ENCODE results near the gene CCNB2. TPM values are rescaled to one million over a fixed set of nuclear protein-coding genes. Genes with fewer than 3 reads are reported as not detected.

CCNB2 gene
- total RNA-seq, 1 experiment from 2014 or later = 86.4 TPM

- Mint-ChIP-seq H3K27me3 (ENCODE audit: unreplicated experiment) (no peaks in the 10 kb centered on the region), H3K27ac (ENCODE audit: unreplicated experiment) (peak overlapping the region; percentile 77), H3K4me3 (ENCODE audit: low read depth, unreplicated experiment) (no peak overlapping the region), H3K4me1 (ENCODE audit: low read depth, unreplicated experiment) (peaks cover 33% of the 10 kb centered on the region), H3K9me3 (ENCODE audit: low read depth, unreplicated experiment) (no peaks in the 10 kb centered on the region), H3K36me3 (ENCODE audit: insufficient read depth, unreplicated experiment) (peaks cover 98% of the 10 kb centered on the region)
- no peak for TF ChIP-seq CTCF (IDR thresholded peaks at IDR 0.05; ENCODE audit: unreplicated experiment)
- CTCF ChIA-PET = interaction anchor here (1.0 to 1.1 kb wide), 2 partner anchors 268 to 323 kb away, joined by 3 to 4 read pairs; partner anchors contain the start of gene FAM81A
- no TSS peak for BruUV-seq (replicated peaks)
- peak; percentile 54 for DNase-seq
- intact Hi-C loops (cut with micrococcal nuclease; ENCODE audit: unreplicated experiment) = loop anchor here (10.0 kb wide), 1 partner anchor 204 kb away; the partner anchor contains the start of gene MYO1E
These were observed 65.5 kb downstream of the CCNB2 start for GRCh38 chr15:59170295-59171066.

GRCh38 chr15:59171067-59171397 lies 66.1 kb downstream of the CCNB2 start:
- TF ChIP-seq CTCF (IDR thresholded peaks at IDR 0.05; ENCODE audit: unreplicated experiment) = no peak

GRCh38 chr15:59172289-59172901 lies 67.4 kb downstream of the CCNB2 start:
- Mint-ChIP-seq H3K4me3 (ENCODE audit: low read depth, unreplicated experiment) (no peak overlapping the region), H3K27ac (ENCODE audit: unreplicated experiment) (no peak overlapping the region), H3K27me3 (ENCODE audit: unreplicated experiment) (no peaks in the 10 kb centered on the region), H3K4me1 (ENCODE audit: low read depth, unreplicated experiment) (peaks cover 34% of the 10 kb centered on the region), H3K9me3 (ENCODE audit: low read depth, unreplicated experiment) (no peaks in the 10 kb centered on the region), H3K36me3 (ENCODE audit: insufficient read depth, unreplicated experiment) (peaks cover 98% of the 10 kb centered on the region)
- DNase-seq = no peak
- no TSS peak for BruUV-seq (replicated peaks)
- intact Hi-C loops (cut with micrococcal nuclease; ENCODE audit: unreplicated experiment) = loop anchor here (10.0 kb wide), 1 partner anchor 202 kb away; the partner anchor contains the start of gene MYO1E
- no peak for TF ChIP-seq CTCF (IDR thresholded peaks at IDR 0.05; ENCODE audit: unreplicated experiment)
- CTCF ChIA-PET = no interaction called here

More at GRCh38 chr15:59171067-59171397, 66.1 kb downstream of the CCNB2 start:
- peaks cover 39% of the 10 kb centered on the region for H3K4me1 Mint-ChIP-seq (ENCODE audit: low read depth, unreplicated experiment)
- intact Hi-C loops (cut with micrococcal nuclease; ENCODE audit: unreplicated experiment) = loop anchor here (10.0 kb wide), 1 partner anchor 204 kb away; the partner anchor contains the start of gene MYO1E
- CTCF ChIA-PET = no interaction called here
- no peak overlapping the region for H3K4me3 Mint-ChIP-seq (ENCODE audit: low read depth, unreplicated experiment)
- DNase-seq = no peak
- no TSS peak for BruUV-seq (replicated peaks)
- H3K9me3 Mint-ChIP-seq (ENCODE audit: low read depth, unreplicated experiment) = no peaks in the 10 kb centered on the region
- peak overlapping the region; percentile 23 for H3K27ac Mint-ChIP-seq (ENCODE audit: unreplicated experiment)
- H3K36me3 Mint-ChIP-seq (ENCODE audit: insufficient read depth, unreplicated experiment) = peaks cover 98% of the 10 kb centered on the region
- H3K27me3 Mint-ChIP-seq (ENCODE audit: unreplicated experiment) = no peaks in the 10 kb centered on the region

GRCh38 chr15:59173194-59173593 lies 68.2 kb downstream of the CCNB2 start:
- no peak for TF ChIP-seq CTCF (IDR thresholded peaks at IDR 0.05; ENCODE audit: unreplicated experiment)
- Mint-ChIP-seq H3K4me3 (ENCODE audit: low read depth, unreplicated experiment) (no peak overlapping the region), H3K27me3 (ENCODE audit: unreplicated experiment) (no peaks in the 10 kb centered on the region), H3K9me3 (ENCODE audit: low read depth, unreplicated experiment) (no peaks in the 10 kb centered on the region), H3K27ac (ENCODE audit: unreplicated experiment) (no peak overlapping the region), H3K4me1 (ENCODE audit: low read depth, unreplicated experiment) (peaks cover 32% of the 10 kb centered on the region), H3K36me3 (ENCODE audit: insufficient read depth, unreplicated experiment) (peaks cover 98% of the 10 kb centered on the region)
- BruUV-seq (replicated peaks) = no TSS peak
- intact Hi-C loops (cut with micrococcal nuclease; ENCODE audit: unreplicated experiment) = loop anchor here (10.0 kb wide), 1 partner anchor 202 kb away; the partner anchor contains the start of gene MYO1E
- no peak for DNase-seq
- CTCF ChIA-PET = no interaction called here
